ENCODE measurements around the gene MOK.

Gene MOK

GRCh38 chr14:102293781-102294180 lies 11.2 kb downstream of the MOK start:
- H3K27ac ChIP-seq: no peak overlapping the region

DNA sequence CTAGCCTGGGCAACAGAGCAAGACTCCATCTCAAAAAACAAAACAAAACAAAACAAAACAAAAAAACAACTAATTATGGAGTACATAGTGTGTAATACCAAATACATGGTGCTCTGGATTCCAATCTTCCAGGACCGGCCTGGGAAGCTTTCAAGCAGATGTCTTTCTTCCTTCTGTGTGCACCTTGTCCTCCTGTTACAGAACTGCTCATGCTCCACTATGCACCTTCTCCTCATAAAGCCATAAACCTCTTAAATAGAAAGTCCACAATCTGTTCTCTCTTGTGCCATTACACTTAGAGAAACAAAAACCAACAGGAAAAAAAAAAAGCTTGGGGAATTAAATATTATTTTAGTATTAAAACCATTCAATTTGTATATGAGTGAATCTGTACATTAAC lies 12.5 kb downstream of the MOK start:
- TF ChIP-seq CTCF (conservative IDR thresholded peaks at IDR 0.05): no peak
- no peak overlapping the region for H3K27ac ChIP-seq

More at GRCh38 chr14:102293781-102294180, 11.2 kb downstream of the MOK start:
- TF ChIP-seq CTCF (conservative IDR thresholded peaks at IDR 0.05): no peak

DNA sequence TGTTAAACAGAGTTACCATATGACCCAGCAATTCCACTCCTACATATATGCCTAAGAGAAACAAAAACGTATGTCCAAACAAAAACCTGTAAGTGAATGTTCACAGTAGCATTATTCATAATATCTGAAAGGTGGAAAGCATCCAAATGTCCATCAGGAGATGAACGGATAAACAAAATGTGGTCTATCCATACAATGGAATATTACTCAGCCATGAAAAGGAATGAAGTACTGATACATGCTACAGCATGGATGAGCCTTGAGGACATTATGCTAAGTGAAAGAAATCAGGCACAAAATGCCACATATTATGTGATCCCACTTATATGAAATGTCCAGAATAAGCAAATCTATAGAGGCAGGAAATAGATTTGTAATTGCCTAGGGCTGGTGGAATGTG lies 16.8 kb downstream of the MOK start:
- no peak overlapping the region for H3K27ac ChIP-seq
- TF ChIP-seq CTCF (conservative IDR thresholded peaks at IDR 0.05): no peak

- H3K27ac ChIP-seq: no peak overlapping the region
- TF ChIP-seq CTCF (conservative IDR thresholded peaks at IDR 0.05): no peak
Observed at GRCh38 chr14:102285106-102285505, 19.9 kb downstream of the MOK start.

GRCh38 chr14:102283631-102284129 lies 21.3 kb downstream of the MOK start:
- no peak for TF ChIP-seq CTCF (conservative IDR thresholded peaks at IDR 0.05)
- no peak overlapping the region for H3K27ac ChIP-seq

DNA sequence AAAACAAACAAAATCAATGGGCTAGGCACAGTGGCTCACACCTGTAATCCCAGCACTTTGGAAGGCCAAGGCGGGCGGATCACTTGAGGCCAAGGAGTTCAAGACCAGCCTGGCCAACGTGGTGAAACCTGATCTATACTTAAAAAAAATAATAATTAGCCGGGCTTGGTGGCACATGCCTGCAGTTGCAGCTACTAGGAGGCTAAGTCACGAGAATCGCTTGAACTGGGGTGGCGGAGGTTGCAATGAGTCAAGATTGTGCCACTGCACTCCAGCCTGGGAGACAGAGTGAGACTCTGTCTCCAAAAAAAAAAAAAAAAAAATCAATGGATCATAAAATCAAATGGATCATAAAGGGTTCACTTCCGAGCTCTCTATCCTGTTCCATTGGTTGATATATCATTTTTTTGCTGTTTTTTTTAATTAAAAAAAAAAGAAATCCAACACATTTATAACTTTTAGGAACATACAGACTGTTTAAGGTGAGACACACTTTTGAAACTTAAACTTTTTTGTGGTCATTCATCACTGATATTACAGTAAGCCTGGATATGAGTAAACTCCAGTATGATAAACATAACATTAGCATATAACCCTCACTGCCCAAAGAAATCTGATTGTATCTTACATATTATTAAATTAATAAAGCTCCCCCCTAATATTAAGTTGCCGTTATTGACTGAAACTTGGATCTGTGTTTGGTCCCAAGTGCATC lies 22.1 kb downstream of the MOK start:
- no peak for TF ChIP-seq CTCF (conservative IDR thresholded peaks at IDR 0.05)
- no peak overlapping the region for H3K27ac ChIP-seq

- TF ChIP-seq CTCF (conservative IDR thresholded peaks at IDR 0.05): no peak
- H3K27ac ChIP-seq: no peak overlapping the region
Observed at GRCh38 chr14:102280376-102280962, 24.5 kb downstream of the MOK start.
